MM.1S (cell line): ENCODE measurements around the gene RASIP1.

Source experiments
- DNase-seq: peaks from one replicate; pipeline ENCODE4 v3.0.0-alpha.2; 2015
- H2AFZ ChIP-seq: fragments of 300-600 bp; sonication (generic); 2 replicates; pipeline ENCODE4 v1.6.0; 2016; ENCODE audit warnings: antibody characterized with exemption, low read length
- H3F3A ChIP-seq: fragments of 300-600 bp; sonication (generic); 2 replicates; pipeline ENCODE4 v1.6.1; 2016; ENCODE audit warnings: mild to moderate bottlenecking, antibody characterized with exemption, low read length, moderate library complexity, mixed read lengths; ENCODE audit not compliant: insufficient read depth
- H3K27ac ChIP-seq: fragments of 300-600 bp; sonication (generic); 2 replicates; pipeline ENCODE4 v1.5.1; 2016; ENCODE audit warnings: mild to moderate bottlenecking, low read length
- H3K27me3 ChIP-seq: fragments of 300-600 bp; sonication (generic); replicated peaks from 2 replicates; pipeline ENCODE4 v1.6.0; 2016; ENCODE audit warnings: low read length; ENCODE audit not compliant: insufficient read depth
- H3K36me3 ChIP-seq: fragments of 300-600 bp; sonication (generic); replicated peaks from 2 replicates; pipeline ENCODE4 v1.6.1; 2016; ENCODE audit warnings: mild to moderate bottlenecking, low read length, mixed read lengths; ENCODE audit not compliant: insufficient read depth
- H3K4me1 ChIP-seq: fragments of 300-600 bp; sonication (generic); 2 replicates; pipeline ENCODE4 v1.6.1; 2016; ENCODE audit warnings: low read length, mixed read lengths
- H3K4me2 ChIP-seq: fragments of 300-600 bp; sonication (generic); 2 replicates; pipeline ENCODE4 v1.6.0; 2016; ENCODE audit warnings: low read depth, low read length
- H3K4me3 ChIP-seq: fragments of 300-600 bp; sonication (generic); 2 replicates; pipeline ENCODE4 v1.5.1; 2016; ENCODE audit warnings: low read length, mixed read lengths
- H3K79me2 ChIP-seq: fragments of 300-600 bp; sonication (generic); 2 replicates; pipeline ENCODE4 v1.6.1; 2016; ENCODE audit warnings: mixed run types, low read length, mixed read lengths
- H3K9ac ChIP-seq: fragments of 300-600 bp; sonication (generic); 2 replicates; pipeline ENCODE4 v1.6.1; 2016; ENCODE audit warnings: low read length, mixed read lengths
- H3K9me2 ChIP-seq: fragments of 300-600 bp; sonication (generic); replicated peaks from 2 replicates; pipeline ENCODE4 v1.6.1; 2016; ENCODE audit warnings: mild to moderate bottlenecking, low read length, mixed read lengths; ENCODE audit not compliant: insufficient read depth
- H3K9me3 ChIP-seq: fragments of 300-600 bp; sonication (generic); replicated peaks from 2 replicates; pipeline ENCODE4 v1.6.1; 2016; ENCODE audit warnings: mild to moderate bottlenecking, low read length, mixed read lengths; ENCODE audit not compliant: insufficient read depth
- H4K20me1 ChIP-seq: fragments of 300-600 bp; sonication (generic); 2 replicates; pipeline ENCODE4 v1.6.1; 2016; ENCODE audit warnings: mild to moderate bottlenecking, low read length, moderate library complexity, mixed read lengths; ENCODE audit not compliant: insufficient read depth
- CTCF ChIP-seq: fragments of 300-600 bp; sonication (generic); IDR thresholded peaks from 2 replicates; pipeline ENCODE4 v1.5.1; 2016; ENCODE audit warnings: antibody characterized with exemption, low read length, mixed read lengths
- EZH2 ChIP-seq: fragments of 300-600 bp; sonication (generic); optimal IDR thresholded peaks from 2 replicates; pipeline ENCODE3; 2017; ENCODE audit warnings: low read depth, mild to moderate bottlenecking, antibody characterized with exemption, low read length, mixed read lengths
- EZH2phosphoT487 ChIP-seq: fragments of 300-600 bp; sonication (generic); IDR thresholded peaks from 2 replicates; pipeline ENCODE4 v1.6.1; 2018; ENCODE audit warnings: antibody characterized with exemption, low read length

Gene RASIP1

GRCh38 chr19:48734625-48735024 is 5.8 kb downstream of the RASIP1 start:
- Histone ChIP-seq H3F3A (no peaks in the 10 kb centered on the region), H2AFZ (no peak overlapping the region), H3K27me3 (peaks cover 68% of the 10 kb centered on the region), H3K9ac (no peak overlapping the region), H3K4me3 (no peak overlapping the region), H3K79me2 (no peaks in the 10 kb centered on the region), H3K4me2 (no peak overlapping the region), H3K9me2 (no peaks in the 10 kb centered on the region), H3K27ac (no peak overlapping the region), H3K4me1 (no peaks in the 10 kb centered on the region), H3K36me3 (no peaks in the 10 kb centered on the region), H4K20me1 (no peaks in the 10 kb centered on the region), H3K9me3 (no peaks in the 10 kb centered on the region)
- TF ChIP-seq EZH2 (no peak), CTCF (no peak), EZH2phosphoT487 (no peak)
- no peak for DNase-seq

GRCh38 chr19:48731452-48731851 is 9.0 kb downstream of the RASIP1 start:
- no peak for TF ChIP-seq CTCF
- no peak for TF ChIP-seq EZH2
- no peak for TF ChIP-seq EZH2phosphoT487
- Histone ChIP-seq H3K36me3 (no peaks in the 10 kb centered on the region), H3K79me2 (no peaks in the 10 kb centered on the region), H3K4me2 (no peak overlapping the region), H2AFZ (no peak overlapping the region), H3K4me1 (no peaks in the 10 kb centered on the region), H3K9ac (no peak overlapping the region), H3K27ac (no peak overlapping the region), H3K4me3 (no peak overlapping the region), H3K27me3 (peaks cover 79% of the 10 kb centered on the region), H3F3A (no peaks in the 10 kb centered on the region), H3K9me2 (no peaks in the 10 kb centered on the region), H3K9me3 (no peaks in the 10 kb centered on the region), H4K20me1 (no peaks in the 10 kb centered on the region)
- no peak for DNase-seq

GRCh38 chr19:48728911-48729664 is 11.3 kb downstream of the RASIP1 start:
- DNase-seq, result no peak
- Histone ChIP-seq H3K9me2 (no peaks in the 10 kb centered on the region), H3K9ac (no peak overlapping the region), H3K27ac (no peak overlapping the region), H3K4me1 (no peaks in the 10 kb centered on the region), H3F3A (no peaks in the 10 kb centered on the region), H4K20me1 (no peaks in the 10 kb centered on the region), H3K79me2 (no peaks in the 10 kb centered on the region), H3K4me2 (no peak overlapping the region), H3K27me3 (peaks cover 67% of the 10 kb centered on the region), H3K36me3 (no peaks in the 10 kb centered on the region), H3K4me3 (no peak overlapping the region), H2AFZ (no peak overlapping the region), H3K9me3 (no peaks in the 10 kb centered on the region)
- no peak for TF ChIP-seq EZH2
- no peak for TF ChIP-seq EZH2phosphoT487
- no peak for TF ChIP-seq CTCF
